ENCODE data around the gene KLHL22.

GRCh38 chr22:20525048-20525447 lies 29.5 kb upstream of the KLHL22 start:
- TF ChIP-seq, protein P1, sequence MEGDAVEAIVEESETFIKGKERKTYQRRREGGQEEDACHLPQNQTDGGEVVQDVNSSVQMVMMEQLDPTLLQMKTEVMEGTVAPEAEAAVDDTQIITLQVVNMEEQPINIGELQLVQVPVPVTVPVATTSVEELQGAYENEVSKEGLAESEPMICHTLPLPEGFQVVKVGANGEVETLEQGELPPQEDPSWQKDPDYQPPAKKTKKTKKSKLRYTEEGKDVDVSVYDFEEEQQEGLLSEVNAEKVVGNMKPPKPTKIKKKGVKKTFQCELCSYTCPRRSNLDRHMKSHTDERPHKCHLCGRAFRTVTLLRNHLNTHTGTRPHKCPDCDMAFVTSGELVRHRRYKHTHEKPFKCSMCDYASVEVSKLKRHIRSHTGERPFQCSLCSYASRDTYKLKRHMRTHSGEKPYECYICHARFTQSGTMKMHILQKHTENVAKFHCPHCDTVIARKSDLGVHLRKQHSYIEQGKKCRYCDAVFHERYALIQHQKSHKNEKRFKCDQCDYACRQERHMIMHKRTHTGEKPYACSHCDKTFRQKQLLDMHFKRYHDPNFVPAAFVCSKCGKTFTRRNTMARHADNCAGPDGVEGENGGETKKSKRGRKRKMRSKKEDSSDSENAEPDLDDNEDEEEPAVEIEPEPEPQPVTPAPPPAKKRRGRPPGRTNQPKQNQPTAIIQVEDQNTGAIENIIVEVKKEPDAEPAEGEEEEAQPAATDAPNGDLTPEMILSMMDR (IDR thresholded peaks at IDR 0.05): no peak
- TF ChIP-seq POLR2AphosphoS5 (IDR thresholded peaks at IDR 0.05; ENCODE audit: low read depth, low read length): no peak
- TF ChIP-seq TCF7L2 (IDR thresholded peaks at IDR 0.05; ENCODE audit: low read depth, low read length): no peak
- no peak for TF ChIP-seq SIN3A (IDR thresholded peaks at IDR 0.05; ENCODE audit: borderline replicate concordance, insufficient read depth, low read depth, low read length)
- TF ChIP-seq REST (IDR thresholded peaks at IDR 0.05; ENCODE audit: insufficient read depth in 1 of 2, low read depth in 2 of 2, low read length in 1 of 2): no peak

Data from Panc1 (cell line).